Measurements from ENCODE around the gene PIGBOS1. TPM values are rescaled to one million over a fixed set of nuclear protein-coding genes. Genes with fewer than 3 reads are reported as not detected.

Gene PIGBOS1
- total RNA-seq, 2 donors from 2014 or later, result 12.1 to 14.3 TPM

DNA sequence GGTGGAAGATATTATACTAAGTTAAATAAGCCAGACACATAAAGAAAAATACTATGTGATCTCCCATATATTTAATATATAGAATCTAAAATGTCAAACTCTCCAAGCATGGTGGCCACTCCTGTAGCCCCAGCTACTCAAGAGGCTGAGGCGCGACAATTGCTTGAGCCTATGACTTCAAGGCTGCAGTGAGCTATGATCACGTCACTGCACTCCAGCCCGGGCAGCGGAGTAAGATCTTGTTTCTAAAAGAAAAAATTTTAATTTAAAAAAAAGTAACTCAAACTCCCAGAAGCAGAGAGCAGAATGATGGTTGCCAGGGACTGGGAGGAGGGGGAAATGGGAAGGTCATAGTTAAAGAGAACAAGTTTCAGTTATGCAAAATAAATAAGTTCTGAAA is 42.6 kb downstream of the PIGBOS1 start:
- H3K4me3 Mint-ChIP-seq, result no peak overlapping the region
- peaks cover 3% of the 10 kb centered on the region for H3K36me3 Mint-ChIP-seq (ENCODE audit: low read depth)
- TF ChIP-seq, protein P1, sequence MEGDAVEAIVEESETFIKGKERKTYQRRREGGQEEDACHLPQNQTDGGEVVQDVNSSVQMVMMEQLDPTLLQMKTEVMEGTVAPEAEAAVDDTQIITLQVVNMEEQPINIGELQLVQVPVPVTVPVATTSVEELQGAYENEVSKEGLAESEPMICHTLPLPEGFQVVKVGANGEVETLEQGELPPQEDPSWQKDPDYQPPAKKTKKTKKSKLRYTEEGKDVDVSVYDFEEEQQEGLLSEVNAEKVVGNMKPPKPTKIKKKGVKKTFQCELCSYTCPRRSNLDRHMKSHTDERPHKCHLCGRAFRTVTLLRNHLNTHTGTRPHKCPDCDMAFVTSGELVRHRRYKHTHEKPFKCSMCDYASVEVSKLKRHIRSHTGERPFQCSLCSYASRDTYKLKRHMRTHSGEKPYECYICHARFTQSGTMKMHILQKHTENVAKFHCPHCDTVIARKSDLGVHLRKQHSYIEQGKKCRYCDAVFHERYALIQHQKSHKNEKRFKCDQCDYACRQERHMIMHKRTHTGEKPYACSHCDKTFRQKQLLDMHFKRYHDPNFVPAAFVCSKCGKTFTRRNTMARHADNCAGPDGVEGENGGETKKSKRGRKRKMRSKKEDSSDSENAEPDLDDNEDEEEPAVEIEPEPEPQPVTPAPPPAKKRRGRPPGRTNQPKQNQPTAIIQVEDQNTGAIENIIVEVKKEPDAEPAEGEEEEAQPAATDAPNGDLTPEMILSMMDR (conservative IDR thresholded peaks at IDR 0.05), result no peak
- no peak overlapping the region for H3K27ac Mint-ChIP-seq
- Histone ChIP-seq H3K27me3 (ENCODE audit: control insufficient read depth, insufficient read depth, low read length, poor library complexity, severe bottlenecking) (no peaks in the 10 kb centered on the region), H3K4me1 (ENCODE audit: control insufficient read depth, insufficient read depth, low read length) (no peaks in the 10 kb centered on the region), H3K4me3 (ENCODE audit: low read length) (no peak overlapping the region), H3K27ac (ENCODE audit: low read depth, low read length) (no peak overlapping the region), H3K36me3 (ENCODE audit: control insufficient read depth, insufficient read depth, low read length) (no peaks in the 10 kb centered on the region), H3K9ac (ENCODE audit: extremely low read depth, low read length, poor library complexity, severe bottlenecking) (no peak overlapping the region), H3K9me3 (ENCODE audit: control insufficient read depth, low read length) (no peaks in the 10 kb centered on the region)
- no peak for DNase-seq
- no peaks in the 10 kb centered on the region for H3K4me1 Mint-ChIP-seq
- H3K27me3 Mint-ChIP-seq (ENCODE audit: insufficient read depth), result no peaks in the 10 kb centered on the region
- WGBS, 2 experiments (ENCODE audit: insufficient coverage in 1 of 2, insufficient read length in 1 of 2), result 99% methylated on average over 5 of the region's 5 CpGs; no CpG with 5 or more reads in 1 of the 2 experiments
- H3K9me3 Mint-ChIP-seq, result no peaks in the 10 kb centered on the region

DNA sequence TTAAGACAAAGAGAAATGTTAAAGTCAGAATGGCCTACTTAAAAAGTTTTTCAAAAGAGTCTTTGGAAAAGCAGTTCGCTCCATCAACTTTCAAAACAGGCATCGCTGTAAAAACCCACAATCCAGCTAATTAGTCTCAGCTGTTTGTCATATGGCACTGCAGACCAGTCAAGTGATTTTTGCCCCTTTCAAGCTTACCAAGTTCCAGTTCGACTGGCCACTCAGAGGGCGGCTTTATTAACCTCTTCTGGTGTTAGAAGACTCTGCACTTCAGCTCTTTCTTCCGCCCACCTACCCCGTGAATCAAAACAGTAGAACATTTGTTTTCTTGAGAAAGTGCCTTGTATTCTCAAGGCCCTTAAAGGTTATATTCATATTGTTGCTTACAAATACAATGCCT is 48.6 kb downstream of the PIGBOS1 start:
- H3K36me3 Mint-ChIP-seq (ENCODE audit: low read depth), result peaks cover 3% of the 10 kb centered on the region
- Histone ChIP-seq H3K4me1 (ENCODE audit: control insufficient read depth, insufficient read depth, low read length) (no peaks in the 10 kb centered on the region), H3K27ac (ENCODE audit: low read depth, low read length) (no peak overlapping the region), H3K27me3 (ENCODE audit: control insufficient read depth, insufficient read depth, low read length, poor library complexity, severe bottlenecking) (no peaks in the 10 kb centered on the region), H3K36me3 (ENCODE audit: control insufficient read depth, insufficient read depth, low read length) (no peaks in the 10 kb centered on the region), H3K9me3 (ENCODE audit: control insufficient read depth, low read length) (no peaks in the 10 kb centered on the region), H3K9ac (ENCODE audit: extremely low read depth, low read length, poor library complexity, severe bottlenecking) (no peak overlapping the region), H3K4me3 (ENCODE audit: low read length) (no peak overlapping the region)
- no peaks in the 10 kb centered on the region for H3K4me1 Mint-ChIP-seq
- DNase-seq, result no peak
- TF ChIP-seq, protein P1 (conservative IDR thresholded peaks at IDR 0.05), result no peak
- no peak overlapping the region for H3K27ac Mint-ChIP-seq
- H3K9me3 Mint-ChIP-seq, result no peaks in the 10 kb centered on the region
- WGBS, 2 experiments (ENCODE audit: insufficient coverage in 1 of 2, insufficient read length in 1 of 2), result 88 to 92% methylated on average over 4 to 6 of the region's 6 CpGs
- H3K4me3 Mint-ChIP-seq, result no peak overlapping the region
- no peaks in the 10 kb centered on the region for H3K27me3 Mint-ChIP-seq (ENCODE audit: insufficient read depth)

DNA sequence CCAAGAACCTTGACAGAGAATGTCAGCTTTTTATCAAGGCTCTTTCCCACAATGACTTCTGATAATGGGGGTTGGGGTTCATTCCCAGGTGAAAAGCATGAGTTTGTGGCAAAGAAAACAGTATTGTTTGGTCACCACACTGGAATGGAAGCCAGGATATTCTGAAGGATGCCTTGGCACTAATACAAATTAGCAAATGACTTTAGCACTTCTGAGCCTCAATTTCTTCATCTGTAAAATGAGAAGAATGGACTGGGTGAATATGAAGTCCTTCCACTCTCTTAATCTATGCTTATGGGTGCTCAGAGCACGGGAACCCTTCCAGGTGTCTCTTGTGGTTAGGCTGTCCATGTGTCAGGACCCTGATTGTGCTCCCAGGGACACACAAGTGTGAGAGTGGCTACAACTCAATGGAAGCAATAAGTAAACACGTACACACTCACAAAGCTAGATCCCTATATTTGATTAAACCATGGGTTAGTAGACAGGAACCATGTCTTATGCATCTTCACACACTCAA is 50.7 kb downstream of the PIGBOS1 start:
- no peaks in the 10 kb centered on the region for H3K4me1 ChIP-seq (ENCODE audit: control insufficient read depth, insufficient read depth, low read length)
- H3K36me3 ChIP-seq (ENCODE audit: control insufficient read depth, insufficient read depth, low read length), result no peaks in the 10 kb centered on the region
- H3K27me3 Mint-ChIP-seq (ENCODE audit: insufficient read depth), result no peaks in the 10 kb centered on the region
- no peak overlapping the region for H3K4me3 Mint-ChIP-seq
- no peak overlapping the region for H3K4me3 ChIP-seq (ENCODE audit: low read length)
- H3K27me3 ChIP-seq (ENCODE audit: control insufficient read depth, insufficient read depth, low read length, poor library complexity, severe bottlenecking), result no peaks in the 10 kb centered on the region
- no peak overlapping the region for H3K27ac Mint-ChIP-seq
- H3K27ac ChIP-seq (ENCODE audit: low read depth, low read length), result no peak overlapping the region
- no peaks in the 10 kb centered on the region for H3K36me3 Mint-ChIP-seq (ENCODE audit: low read depth)
- 92 to 100% methylated on average over 1 to 2 of the region's 2 CpGs for WGBS, 2 experiments (ENCODE audit: insufficient coverage in 1 of 2, insufficient read length in 1 of 2)
- no peak for DNase-seq
- TF ChIP-seq, protein P1 (conservative IDR thresholded peaks at IDR 0.05), result no peak
- H3K9me3 Mint-ChIP-seq, result no peaks in the 10 kb centered on the region
- H3K4me1 Mint-ChIP-seq, result no peaks in the 10 kb centered on the region
- H3K9me3 ChIP-seq (ENCODE audit: control insufficient read depth, low read length), result no peaks in the 10 kb centered on the region
- H3K9ac ChIP-seq (ENCODE audit: extremely low read depth, low read length, poor library complexity, severe bottlenecking), result no peak overlapping the region
